Tibial nerve (tissue), 4 donors: ENCODE results near the gene FANCD2.

Source experiments
- EP300 ChIP-seq, 2 donors: sonication (generic); formaldehyde crosslinking; IDR thresholded peaks; one replicate each; pipeline ENCODE4 v1.6.1; 2017; ENCODE audit warnings: antibody characterized with exemption in 2 of 2, mild to moderate bottlenecking in 1 of 2
- POLR2A ChIP-seq, 2 donors: fragments of 450-650 bp; IDR thresholded peaks; one replicate each; pipeline ENCODE4 v1.6.1; 2017; ENCODE audit warnings: antibody characterized with exemption in 2 of 2, mild to moderate bottlenecking in 2 of 2, moderate library complexity in 2 of 2
- TF ChIP-seq, protein P1 (sequence below), 5 experiments: fragments of 200-600 bp in 3 of 5; fragments of 450-650 bp in 2 of 5; sonication (generic) in 3 of 5; IDR thresholded peaks; one replicate each; pipeline ENCODE4 v1.5.1; 2016 to 2019; ENCODE audit warnings: antibody characterized with exemption in 5 of 5, mild to moderate bottlenecking in 3 of 5, moderate library complexity in 2 of 5

DNA sequence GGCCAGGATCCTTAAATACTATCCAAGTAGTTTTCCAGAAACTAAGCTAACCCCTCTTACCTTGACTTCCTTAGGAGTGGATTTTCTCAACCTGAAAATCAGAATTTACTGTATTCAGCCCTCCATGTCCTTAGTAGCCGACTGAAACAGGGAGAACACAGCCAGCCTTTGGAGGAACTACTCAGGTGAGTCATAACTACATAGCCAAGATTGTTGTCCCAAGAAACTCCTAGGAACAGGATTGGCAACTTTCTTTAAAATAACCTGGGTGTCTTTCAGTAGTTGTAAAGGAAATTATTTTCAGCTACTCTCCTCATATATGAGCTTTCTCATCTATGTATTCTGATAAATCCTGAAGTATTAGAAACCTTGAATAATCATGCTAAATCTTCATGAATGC, 59.5 kb downstream of the FANCD2 start:
- TF ChIP-seq POLR2A (IDR thresholded peaks at IDR 0.05) (no peak), EP300 (IDR thresholded peaks at IDR 0.05) (no peak)
- TF ChIP-seq, protein P1, sequence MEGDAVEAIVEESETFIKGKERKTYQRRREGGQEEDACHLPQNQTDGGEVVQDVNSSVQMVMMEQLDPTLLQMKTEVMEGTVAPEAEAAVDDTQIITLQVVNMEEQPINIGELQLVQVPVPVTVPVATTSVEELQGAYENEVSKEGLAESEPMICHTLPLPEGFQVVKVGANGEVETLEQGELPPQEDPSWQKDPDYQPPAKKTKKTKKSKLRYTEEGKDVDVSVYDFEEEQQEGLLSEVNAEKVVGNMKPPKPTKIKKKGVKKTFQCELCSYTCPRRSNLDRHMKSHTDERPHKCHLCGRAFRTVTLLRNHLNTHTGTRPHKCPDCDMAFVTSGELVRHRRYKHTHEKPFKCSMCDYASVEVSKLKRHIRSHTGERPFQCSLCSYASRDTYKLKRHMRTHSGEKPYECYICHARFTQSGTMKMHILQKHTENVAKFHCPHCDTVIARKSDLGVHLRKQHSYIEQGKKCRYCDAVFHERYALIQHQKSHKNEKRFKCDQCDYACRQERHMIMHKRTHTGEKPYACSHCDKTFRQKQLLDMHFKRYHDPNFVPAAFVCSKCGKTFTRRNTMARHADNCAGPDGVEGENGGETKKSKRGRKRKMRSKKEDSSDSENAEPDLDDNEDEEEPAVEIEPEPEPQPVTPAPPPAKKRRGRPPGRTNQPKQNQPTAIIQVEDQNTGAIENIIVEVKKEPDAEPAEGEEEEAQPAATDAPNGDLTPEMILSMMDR (IDR thresholded peaks at IDR 0.05): no peak
